GM12878 (cell line): ENCODE measurements around the gene TAF13. TPM values are rescaled to one million over a fixed set of nuclear protein-coding genes. Genes with fewer than 3 reads are reported as not detected.

ENCODE experiments used
- ATAC-seq: fragments of 200-7000 bp; cut with Tn5 transposase; 3 replicates; pipeline ENCODE4 v1.9.1; 2020; ENCODE audit warnings: mild to moderate bottlenecking, moderate library complexity
- BruUV-seq: library from RNA; stranded (reverse); fragments of 400-500 nt; replicated peaks from 2 replicates; lab custom pipeline; 2021; lab: Mats Ljungman, UMichigan
- CTCF ChIA-PET: fragments of 300-600 bp; sonication (Branson Sonifier 250); formaldehyde crosslinking; extraction: SDS; loops from one replicate; lab custom pipeline; 2021; ENCODE audit warnings: inconsistent platforms; lab: Yijun Ruan, JAX
- POLR2A ChIA-PET: fragments of 350-600 bp; formaldehyde crosslinking; extraction: SDS; loops from one replicate; lab custom pipeline; 2021; ENCODE audit warnings: inconsistent platforms; lab: Charles Lee
- RAD21 ChIA-PET: fragments of 300-600 bp; sonication (Branson Sonifier 250); formaldehyde crosslinking; loops from one replicate; lab custom pipeline; 2023; ENCODE audit warnings: antibody characterized with exemption; ENCODE audit not compliant: unreplicated experiment; lab: Charles Lee
- SMC1A ChIA-PET: fragments of 300-600 bp; sonication (Branson Sonifier 250); formaldehyde crosslinking; loops from one replicate; lab custom pipeline; 2023; ENCODE audit not compliant: unreplicated experiment, uncharacterized antibody; lab: Charles Lee
- DNase-seq: peaks from one replicate; pipeline ENCODE4 v3.0.0-alpha.2; 2011; ENCODE audit warnings: low read depth, low spot score
- FAIRE-seq: peaks from 3 replicates; lab custom pipeline; 2011; peaks lifted over from hg19 to GRCh38; lab: Jason Lieb, UNC
- H2AFZ ChIP-seq: 2 replicates; pipeline ENCODE4 v1.6.0; 2011; ENCODE audit warnings: low read depth, low read length, control low read depth; ENCODE audit not compliant: control insufficient read depth
- H3K27ac ChIP-seq: 2 replicates; pipeline ENCODE4 v1.5.1; 2011; ENCODE audit warnings: control low read depth; ENCODE audit not compliant: control insufficient read depth, insufficient read depth
- H3K27me3 ChIP-seq, 2 experiments: replicated peaks in 1 of 2; 2 replicates each; pipeline versions ENCODE4 v1.6.0 to v1.6.1; 2011; ENCODE audit warnings: low read length in 1 of 2; ENCODE audit not compliant: control insufficient read depth in 2 of 2, insufficient read depth in 2 of 2
- H3K36me3 ChIP-seq, 2 experiments: 2 replicates each; pipeline ENCODE4 v1.5.1; 2011; ENCODE audit warnings: low read length in 1 of 2; ENCODE audit not compliant: control insufficient read depth in 2 of 2, insufficient read depth in 2 of 2
- H3K4me1 ChIP-seq: 2 replicates; pipeline ENCODE4 v1.6.1; 2011; ENCODE audit warnings: mild to moderate bottlenecking, low read length, moderate library complexity, mixed read lengths; ENCODE audit not compliant: control insufficient read depth, insufficient read depth
- H3K4me2 ChIP-seq: 2 replicates; pipeline ENCODE4 v1.6.0; 2011; ENCODE audit warnings: control low read depth; ENCODE audit not compliant: control insufficient read depth, insufficient read depth
- H3K4me3 ChIP-seq: fragments of 200-600 bp; sonication (generic); 2 replicates; pipeline ENCODE4 v1.5.1; 2016
- H3K79me2 ChIP-seq: 2 replicates; pipeline ENCODE4 v1.6.0; 2011; ENCODE audit warnings: low read length; ENCODE audit not compliant: control insufficient read depth, insufficient read depth
- H3K9ac ChIP-seq: 2 replicates; pipeline ENCODE4 v1.8.0; 2011; ENCODE audit warnings: low read length, control low read depth, mixed read lengths; ENCODE audit not compliant: control insufficient read depth, insufficient read depth
- H3K9me3 ChIP-seq: replicated peaks from 3 replicates; pipeline ENCODE4 v1.5.1; 2011; ENCODE audit warnings: mild to moderate bottlenecking, low read length; ENCODE audit not compliant: control insufficient read depth, insufficient read depth
- H4K20me1 ChIP-seq: 2 replicates; pipeline ENCODE4 v1.6.0; 2011; ENCODE audit not compliant: control insufficient read depth, insufficient read depth
- ASH2L ChIP-seq: fragments of 300-600, 200-600 bp; sonication (generic); IDR thresholded peaks from 2 replicates; pipeline ENCODE4 v1.6.1; 2017; ENCODE audit warnings: low read depth, mild to moderate bottlenecking, borderline replicate concordance
- CBX5 ChIP-seq: sonication (generic); IDR thresholded peaks from 2 replicates; pipeline ENCODE4 v1.6.1; 2016; ENCODE audit warnings: low read depth, moderate library complexity, mild to moderate bottlenecking, inconsistent platforms
- CEBPB ChIP-seq, 2 experiments: fragments of 150-350 bp in 1 of 2; IDR thresholded peaks; 2 replicates each; pipeline ENCODE4 v1.6.1; 2012 to 2014; ENCODE audit warnings: low read depth in 2 of 2, low read length in 2 of 2, borderline replicate concordance in 1 of 2, inconsistent platforms in 1 of 2
- EGR1 ChIP-seq, 2 experiments: IDR thresholded peaks; 1 replicate in 1 of 2; 2 replicates in 1 of 2; pipeline ENCODE4 v1.6.1; 2011 to 2012; ENCODE audit warnings: low read depth in 2 of 2, low read length in 2 of 2, borderline replicate concordance in 1 of 2, mild to moderate bottlenecking in 1 of 2, moderate library complexity in 1 of 2
- FOXM1 ChIP-seq: IDR thresholded peaks from 2 replicates; pipeline ENCODE4 v1.6.1; 2012; ENCODE audit warnings: low read depth, mild to moderate bottlenecking, inconsistent platforms, low read length, moderate library complexity
- KLF5 ChIP-seq: fragments of 450-650 bp; IDR thresholded peaks from 2 replicates; pipeline ENCODE4 v1.6.1; 2014; ENCODE audit warnings: mild to moderate bottlenecking; ENCODE audit not compliant: partially characterized antibody
- NBN ChIP-seq: fragments of 450-650 bp; IDR thresholded peaks from 2 replicates; pipeline ENCODE4 v1.6.1; 2016
- NRF1 ChIP-seq: conservative IDR thresholded peaks from 2 replicates; pipeline ENCODE4 v1.6.1; 2011; ENCODE audit warnings: mild to moderate bottlenecking, low read depth, low read length, improper control_type of control experiment
- RAD21 ChIP-seq: IDR thresholded peaks from 2 replicates; pipeline ENCODE4 v1.6.1; 2011; ENCODE audit warnings: mild to moderate bottlenecking, low read depth, low read length, moderate library complexity; ENCODE audit not compliant: insufficient read depth
- RCOR1 ChIP-seq: conservative IDR thresholded peaks from 2 replicates; pipeline ENCODE4 v1.6.1; 2012; ENCODE audit warnings: low read depth, low read length, improper control_type of control experiment
- SMARCA5 ChIP-seq: fragments of 450-650 bp; IDR thresholded peaks from 2 replicates; pipeline ENCODE4 v1.6.1; 2017; ENCODE audit warnings: mild to moderate bottlenecking
- SMC3 ChIP-seq: IDR thresholded peaks from 2 replicates; pipeline ENCODE4 v1.6.1; 2011; ENCODE audit warnings: low read length, improper control_type of control experiment, borderline replicate concordance
- SPI1 ChIP-seq: IDR thresholded peaks from 2 replicates; pipeline ENCODE4 v1.6.1; 2011; ENCODE audit warnings: low read depth, mild to moderate bottlenecking, low read length, moderate library complexity, borderline replicate concordance; ENCODE audit not compliant: insufficient read depth
- SREBF1 ChIP-seq: IDR thresholded peaks from 2 replicates; pipeline ENCODE4 v1.6.1; 2012; ENCODE audit warnings: mild to moderate bottlenecking, low read length
- ZNF207 ChIP-seq: fragments of 450-650 bp; IDR thresholded peaks from 2 replicates; pipeline ENCODE4 v1.6.1; 2014; ENCODE audit warnings: antibody characterized with exemption, mild to moderate bottlenecking, borderline replicate concordance
- ZNF622 ChIP-seq: fragments of 450-650 bp; IDR thresholded peaks from 2 replicates; pipeline ENCODE4 v1.6.1; 2017; ENCODE audit warnings: mild to moderate bottlenecking, inconsistent platforms
- WGBS: methylation state at CpG from one replicate; pipeline ENCODE4 v1.1.6; 2016; ENCODE audit warnings: low lambda C conversion rate; ENCODE audit not compliant: insufficient replicate concordance, insufficient coverage; ENCODE audit errors: missing lambda C conversion rate; 5-methylcytosine and 5-hydroxymethylcytosine counted together
- in situ Hi-C: fragments of 300-500 bp; cut with MboI; formaldehyde crosslinking; loops from 9 replicates; pipeline ENCODE4 v1.14.3; 2018; ENCODE audit warnings: mixed read lengths
- intact Hi-C: fragments of 100-400 bp; cut with micrococcal nuclease; formaldehyde crosslinking; loops from one replicate; pipeline ENCODE4 v1.14.2; 2022; ENCODE audit not compliant: unreplicated experiment
- polyA plus RNA-seq, 11 experiments: library from polyadenylated mRNA; depleted of rRNA in 4 of 11; unstranded in 6 of 11; stranded (reverse) in 5 of 11; fragments of >200 nt; fragmentation: Nextera tagmentation in 4 of 11; fragmentation: Illumina TruSeq in 1 of 11; extraction: Ambion mirVana in 4 of 11; extraction: Trizol in 1 of 11; gene quantifications; 1 replicate in 1 of 11; 2 replicates in 10 of 11; pipeline versions ENCODE4 v1.2.1 to v1.2.3, GENCODE V29; 2011 to 2016; ENCODE audit warnings: inconsistent platforms in 2 of 11, missing spikeins in 2 of 11, low read depth in 1 of 11
- total RNA-seq, 4 experiments: library from RNA; depleted of rRNA in 3 of 4; stranded (reverse); fragments of >200 nt in 3 of 4; fragmentation: Illumina TruSeq in 1 of 4; extraction: Trizol in 1 of 4; gene quantifications; 2 replicates each; pipeline versions ENCODE4 v1.2.1 to v1.2.3, GENCODE V29; 2013 to 2021
- TF ChIP-seq, protein P1 (sequence below): fragments of 450-650 bp; IDR thresholded peaks from 2 replicates; pipeline ENCODE4 v1.6.1; 2017; ENCODE audit warnings: mild to moderate bottlenecking, moderate library complexity
- TF ChIP-seq, protein P2 (sequence below): IDR thresholded peaks from 2 replicates; pipeline ENCODE4 v1.6.1; 2011; ENCODE audit warnings: mild to moderate bottlenecking, low read depth, low read length, moderate library complexity; ENCODE audit not compliant: insufficient replicate concordance

Gene TAF13
- total and polyA plus RNA-seq, 10 of the 15 experiments (the other 5 are each of a cell fraction or from before 2014, with no cell fraction given) = 8.1 to 30.6 (median 18.0) TPM

DNA sequence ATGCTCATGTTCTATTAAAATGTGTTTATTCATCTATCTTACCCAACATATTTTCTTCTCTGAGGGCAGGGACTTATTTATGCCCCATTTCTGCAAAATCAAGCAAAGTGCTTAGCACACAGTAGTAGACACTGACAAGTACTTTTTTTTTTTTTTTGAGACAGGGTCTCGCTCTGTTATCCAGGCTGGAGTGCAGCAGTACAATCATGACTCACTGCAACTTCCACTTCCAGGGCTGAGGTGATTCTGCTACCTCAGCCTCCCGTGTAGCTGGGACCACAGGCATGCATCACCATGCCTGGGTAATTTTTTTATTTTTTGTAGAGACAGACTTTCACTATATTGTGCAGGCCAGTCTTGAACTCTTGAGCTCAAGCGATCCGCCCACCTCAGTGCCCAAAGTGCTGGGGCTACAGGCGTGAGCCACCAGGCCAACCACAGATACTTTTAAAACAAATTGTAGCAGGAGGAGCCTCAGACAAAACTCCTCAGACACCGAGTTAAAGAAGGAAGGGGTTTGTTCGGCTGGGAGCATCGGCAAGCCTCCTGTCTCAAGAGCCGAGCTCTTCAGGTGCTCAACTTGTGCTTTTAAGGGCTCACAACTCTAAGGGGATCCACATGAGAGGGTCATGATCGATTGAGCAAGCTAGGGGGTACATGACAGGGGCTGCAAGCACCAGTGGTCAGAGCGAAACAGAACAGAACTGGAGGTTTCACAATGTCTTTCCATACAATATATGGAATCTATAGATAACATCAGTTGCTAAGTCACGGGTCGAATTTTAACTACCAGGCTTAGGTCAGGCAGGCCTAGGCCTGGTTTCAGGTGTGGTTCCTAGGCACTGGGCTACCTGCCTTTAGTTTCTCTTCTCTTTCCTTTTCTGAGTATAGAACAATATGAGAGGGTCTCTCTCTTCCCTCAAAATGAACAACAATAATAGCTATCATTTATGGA, 9.0 kb upstream of the TAF13 start:
- Histone ChIP-seq H3K27me3 (no peaks in the 10 kb centered on the region), H3K4me1 (peaks cover 4% of the 10 kb centered on the region; the same call in 1 of the 2 replicates), H3K4me3 (no peak overlapping the region), H2AFZ (no peak overlapping the region), H3K9me3 (no peaks in the 10 kb centered on the region), H3K4me2 (no peak overlapping the region), H3K27ac (no peak overlapping the region), H3K9ac (no peak overlapping the region), H3K79me2 (peaks cover 3% of the 10 kb centered on the region; the same call in 1 of the 2 replicates), H3K36me3 (no peaks in the 10 kb centered on the region), H4K20me1 (no peaks in the 10 kb centered on the region)
- in situ Hi-C loops (no loop called here), intact Hi-C loops (no loop called here)
- TF ChIP-seq ZNF622 = no peak
- TF ChIP-seq RAD21 = no peak
- no peak for TF ChIP-seq NBN
- TF ChIP-seq KLF5 = no peak
- no peak for TF ChIP-seq SMARCA5
- no peak for TF ChIP-seq CBX5
- TF ChIP-seq EGR1 (IDR thresholded peaks at IDR 0.05; ENCODE audit: borderline replicate concordance in 1 of 2, low read depth in 2 of 2, low read length in 2 of 2) = no peak
- no peak for TF ChIP-seq ASH2L
- TF ChIP-seq, protein P1, sequence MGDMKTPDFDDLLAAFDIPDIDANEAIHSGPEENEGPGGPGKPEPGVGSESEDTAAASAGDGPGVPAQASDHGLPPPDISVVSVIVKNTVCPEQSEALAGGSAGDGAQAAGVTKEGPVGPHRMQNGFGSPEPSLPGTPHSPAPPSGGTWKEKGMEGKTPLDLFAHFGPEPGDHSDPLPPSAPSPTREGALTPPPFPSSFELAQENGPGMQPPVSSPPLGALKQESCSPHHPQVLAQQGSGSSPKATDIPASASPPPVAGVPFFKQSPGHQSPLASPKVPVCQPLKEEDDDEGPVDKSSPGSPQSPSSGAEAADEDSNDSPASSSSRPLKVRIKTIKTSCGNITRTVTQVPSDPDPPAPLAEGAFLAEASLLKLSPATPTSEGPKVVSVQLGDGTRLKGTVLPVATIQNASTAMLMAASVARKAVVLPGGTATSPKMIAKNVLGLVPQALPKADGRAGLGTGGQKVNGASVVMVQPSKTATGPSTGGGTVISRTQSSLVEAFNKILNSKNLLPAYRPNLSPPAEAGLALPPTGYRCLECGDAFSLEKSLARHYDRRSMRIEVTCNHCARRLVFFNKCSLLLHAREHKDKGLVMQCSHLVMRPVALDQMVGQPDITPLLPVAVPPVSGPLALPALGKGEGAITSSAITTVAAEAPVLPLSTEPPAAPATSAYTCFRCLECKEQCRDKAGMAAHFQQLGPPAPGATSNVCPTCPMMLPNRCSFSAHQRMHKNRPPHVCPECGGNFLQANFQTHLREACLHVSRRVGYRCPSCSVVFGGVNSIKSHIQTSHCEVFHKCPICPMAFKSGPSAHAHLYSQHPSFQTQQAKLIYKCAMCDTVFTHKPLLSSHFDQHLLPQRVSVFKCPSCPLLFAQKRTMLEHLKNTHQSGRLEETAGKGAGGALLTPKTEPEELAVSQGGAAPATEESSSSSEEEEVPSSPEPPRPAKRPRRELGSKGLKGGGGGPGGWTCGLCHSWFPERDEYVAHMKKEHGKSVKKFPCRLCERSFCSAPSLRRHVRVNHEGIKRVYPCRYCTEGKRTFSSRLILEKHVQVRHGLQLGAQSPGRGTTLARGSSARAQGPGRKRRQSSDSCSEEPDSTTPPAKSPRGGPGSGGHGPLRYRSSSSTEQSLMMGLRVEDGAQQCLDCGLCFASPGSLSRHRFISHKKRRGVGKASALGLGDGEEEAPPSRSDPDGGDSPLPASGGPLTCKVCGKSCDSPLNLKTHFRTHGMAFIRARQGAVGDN = no peak
- no peak for TF ChIP-seq SPI1
- no peak for TF ChIP-seq ZNF207
- TF ChIP-seq SMC3 = no peak
- no peak for TF ChIP-seq RCOR1
- TF ChIP-seq NRF1 = no peak
- TF ChIP-seq CEBPB (IDR thresholded peaks at IDR 0.05; ENCODE audit: borderline replicate concordance in 1 of 2, low read depth in 2 of 2, low read length in 2 of 2) = no peak
- TF ChIP-seq, protein P2, sequence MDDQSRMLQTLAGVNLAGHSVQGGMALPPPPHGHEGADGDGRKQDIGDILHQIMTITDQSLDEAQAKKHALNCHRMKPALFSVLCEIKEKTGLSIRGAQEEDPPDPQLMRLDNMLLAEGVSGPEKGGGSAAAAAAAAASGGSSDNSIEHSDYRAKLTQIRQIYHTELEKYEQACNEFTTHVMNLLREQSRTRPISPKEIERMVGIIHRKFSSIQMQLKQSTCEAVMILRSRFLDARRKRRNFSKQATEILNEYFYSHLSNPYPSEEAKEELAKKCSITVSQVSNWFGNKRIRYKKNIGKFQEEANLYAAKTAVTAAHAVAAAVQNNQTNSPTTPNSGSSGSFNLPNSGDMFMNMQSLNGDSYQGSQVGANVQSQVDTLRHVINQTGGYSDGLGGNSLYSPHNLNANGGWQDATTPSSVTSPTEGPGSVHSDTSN = no peak
- no peak for TF ChIP-seq SREBF1
- no peak for TF ChIP-seq FOXM1
- ChIA-PET CTCF (interaction anchor here (0.7 to 1.5 kb wide), 3 partner anchors 10 to 1407 kb away, joined by 3 to 4 read pairs (median 4); partner anchors contain the start of gene ELAPOR1), POLR2A (interaction anchor here (1.9 kb wide), 1 partner anchor 15 kb away, joined by 11 read pairs; no protein-coding TSS in a partner anchor), SMC1A (no interaction called here), RAD21 (no interaction called here)
- BruUV-seq = no TSS peak
- WGBS = 68% methylated on average over 13 of the region's 13 CpGs
- ATAC-seq = peak; percentile 35; the same call in 2 of the 3 replicates
- no peak for DNase-seq
- FAIRE-seq = no peak
